ENCODE data around the gene TMOD2.

DNA sequence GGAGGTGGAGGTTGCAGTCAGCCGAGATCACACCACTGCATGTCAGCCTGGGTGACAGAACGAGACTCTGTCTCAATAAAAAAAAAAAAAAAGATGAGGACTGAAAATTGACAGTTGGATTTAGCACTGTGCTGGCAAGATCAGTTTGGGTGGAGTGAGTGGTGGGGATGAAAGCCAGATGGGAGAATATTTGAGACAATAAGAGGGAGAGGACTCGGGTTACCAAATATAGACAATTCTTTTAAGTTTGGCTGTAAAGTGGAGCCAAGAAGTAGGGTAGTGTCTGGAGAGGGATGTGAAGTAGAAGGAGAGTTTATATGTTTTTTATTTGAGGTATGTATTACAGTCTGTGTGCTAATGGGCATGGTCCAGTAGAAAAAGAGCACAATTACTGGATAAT, 98.5 kb downstream of the TMOD2 start:
- TF ChIP-seq, protein P1, sequence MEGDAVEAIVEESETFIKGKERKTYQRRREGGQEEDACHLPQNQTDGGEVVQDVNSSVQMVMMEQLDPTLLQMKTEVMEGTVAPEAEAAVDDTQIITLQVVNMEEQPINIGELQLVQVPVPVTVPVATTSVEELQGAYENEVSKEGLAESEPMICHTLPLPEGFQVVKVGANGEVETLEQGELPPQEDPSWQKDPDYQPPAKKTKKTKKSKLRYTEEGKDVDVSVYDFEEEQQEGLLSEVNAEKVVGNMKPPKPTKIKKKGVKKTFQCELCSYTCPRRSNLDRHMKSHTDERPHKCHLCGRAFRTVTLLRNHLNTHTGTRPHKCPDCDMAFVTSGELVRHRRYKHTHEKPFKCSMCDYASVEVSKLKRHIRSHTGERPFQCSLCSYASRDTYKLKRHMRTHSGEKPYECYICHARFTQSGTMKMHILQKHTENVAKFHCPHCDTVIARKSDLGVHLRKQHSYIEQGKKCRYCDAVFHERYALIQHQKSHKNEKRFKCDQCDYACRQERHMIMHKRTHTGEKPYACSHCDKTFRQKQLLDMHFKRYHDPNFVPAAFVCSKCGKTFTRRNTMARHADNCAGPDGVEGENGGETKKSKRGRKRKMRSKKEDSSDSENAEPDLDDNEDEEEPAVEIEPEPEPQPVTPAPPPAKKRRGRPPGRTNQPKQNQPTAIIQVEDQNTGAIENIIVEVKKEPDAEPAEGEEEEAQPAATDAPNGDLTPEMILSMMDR (IDR thresholded peaks at IDR 0.05): no peak
- TF ChIP-seq POLR2A (IDR thresholded peaks at IDR 0.05): no peak
- no peak for TF ChIP-seq EP300 (IDR thresholded peaks at IDR 0.05)

Data from suprapubic skin (tissue), 3 donors.